ENCODE data around the gene CYP46A1.

DNA sequence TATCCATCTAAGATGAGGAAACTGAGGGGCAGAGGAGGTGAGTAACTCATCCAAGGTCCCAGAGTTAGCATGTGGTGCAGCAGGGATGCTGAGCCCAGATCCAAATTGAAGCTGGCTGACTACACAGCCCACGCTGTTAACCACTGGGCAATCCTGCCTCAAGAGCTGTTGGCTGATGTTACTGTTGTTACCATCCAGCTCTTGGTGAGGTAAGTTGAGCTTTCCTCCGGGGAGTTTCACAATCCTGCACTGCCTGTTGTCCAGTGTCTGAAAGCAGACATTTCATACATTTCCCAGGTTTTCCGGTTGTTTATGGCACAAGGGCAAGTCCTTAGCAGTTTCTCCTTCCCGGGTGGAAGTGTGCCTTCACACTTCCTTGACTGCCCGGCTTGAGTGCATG is 14.5 kb downstream of the CYP46A1 start:
- TF ChIP-seq, protein P1, sequence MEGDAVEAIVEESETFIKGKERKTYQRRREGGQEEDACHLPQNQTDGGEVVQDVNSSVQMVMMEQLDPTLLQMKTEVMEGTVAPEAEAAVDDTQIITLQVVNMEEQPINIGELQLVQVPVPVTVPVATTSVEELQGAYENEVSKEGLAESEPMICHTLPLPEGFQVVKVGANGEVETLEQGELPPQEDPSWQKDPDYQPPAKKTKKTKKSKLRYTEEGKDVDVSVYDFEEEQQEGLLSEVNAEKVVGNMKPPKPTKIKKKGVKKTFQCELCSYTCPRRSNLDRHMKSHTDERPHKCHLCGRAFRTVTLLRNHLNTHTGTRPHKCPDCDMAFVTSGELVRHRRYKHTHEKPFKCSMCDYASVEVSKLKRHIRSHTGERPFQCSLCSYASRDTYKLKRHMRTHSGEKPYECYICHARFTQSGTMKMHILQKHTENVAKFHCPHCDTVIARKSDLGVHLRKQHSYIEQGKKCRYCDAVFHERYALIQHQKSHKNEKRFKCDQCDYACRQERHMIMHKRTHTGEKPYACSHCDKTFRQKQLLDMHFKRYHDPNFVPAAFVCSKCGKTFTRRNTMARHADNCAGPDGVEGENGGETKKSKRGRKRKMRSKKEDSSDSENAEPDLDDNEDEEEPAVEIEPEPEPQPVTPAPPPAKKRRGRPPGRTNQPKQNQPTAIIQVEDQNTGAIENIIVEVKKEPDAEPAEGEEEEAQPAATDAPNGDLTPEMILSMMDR (IDR thresholded peaks at IDR 0.05): no peak
- no peak for TF ChIP-seq POLR2A (IDR thresholded peaks at IDR 0.05)

Data from Peyer's patch (tissue), 4 donors.